Thyroid gland (tissue), 4 donors: ENCODE data around the gene KAZN.

Experiments used
- POLR2A ChIP-seq, 2 donors: fragments of 450-650 bp; IDR thresholded peaks; one replicate each; pipeline ENCODE4 v1.6.1; 2017; ENCODE audit warnings: antibody characterized with exemption in 2 of 2, mild to moderate bottlenecking in 2 of 2, moderate library complexity in 1 of 2
- TF ChIP-seq, protein P1 (sequence below), 6 experiments: fragments of 200-600 bp in 3 of 6; fragments of 450-650 bp in 3 of 6; sonication (generic) in 3 of 6; IDR thresholded peaks; one replicate each; pipeline ENCODE4 v1.5.1; 2016 to 2019; ENCODE audit warnings: antibody characterized with exemption in 6 of 6, mild to moderate bottlenecking in 2 of 6, inconsistent platforms in 1 of 6, moderate library complexity in 1 of 6

DNA sequence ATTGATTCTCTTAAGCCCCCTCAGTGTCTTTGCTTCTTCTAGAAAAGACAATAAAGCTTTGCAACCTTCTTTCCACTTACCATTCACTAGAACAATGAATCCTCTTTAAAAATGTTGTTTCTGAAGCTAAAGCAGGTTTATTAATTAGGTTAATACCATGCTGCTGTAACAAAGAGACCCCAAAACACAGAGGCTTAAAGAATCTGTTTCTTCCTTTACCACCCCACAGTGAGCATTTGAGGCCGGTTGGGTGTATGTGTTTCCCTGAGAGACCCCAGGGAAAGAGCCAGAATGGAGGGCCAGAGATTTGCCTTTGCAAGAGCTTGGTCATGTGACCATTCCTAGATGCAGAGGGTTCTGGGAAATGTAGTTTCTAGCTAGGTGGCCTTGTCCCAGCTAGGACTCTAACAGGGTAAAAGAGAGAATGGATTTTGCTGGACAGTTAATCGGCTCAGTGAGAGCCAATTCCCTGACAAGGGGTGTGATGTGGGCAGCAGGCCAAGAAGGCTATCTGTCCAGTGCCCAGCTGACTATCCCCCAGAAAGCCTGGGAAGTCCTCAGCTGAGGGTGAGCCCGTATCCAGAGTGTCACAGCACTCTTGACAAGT is 363.3 kb downstream of the KAZN start:
- TF ChIP-seq, protein P1, sequence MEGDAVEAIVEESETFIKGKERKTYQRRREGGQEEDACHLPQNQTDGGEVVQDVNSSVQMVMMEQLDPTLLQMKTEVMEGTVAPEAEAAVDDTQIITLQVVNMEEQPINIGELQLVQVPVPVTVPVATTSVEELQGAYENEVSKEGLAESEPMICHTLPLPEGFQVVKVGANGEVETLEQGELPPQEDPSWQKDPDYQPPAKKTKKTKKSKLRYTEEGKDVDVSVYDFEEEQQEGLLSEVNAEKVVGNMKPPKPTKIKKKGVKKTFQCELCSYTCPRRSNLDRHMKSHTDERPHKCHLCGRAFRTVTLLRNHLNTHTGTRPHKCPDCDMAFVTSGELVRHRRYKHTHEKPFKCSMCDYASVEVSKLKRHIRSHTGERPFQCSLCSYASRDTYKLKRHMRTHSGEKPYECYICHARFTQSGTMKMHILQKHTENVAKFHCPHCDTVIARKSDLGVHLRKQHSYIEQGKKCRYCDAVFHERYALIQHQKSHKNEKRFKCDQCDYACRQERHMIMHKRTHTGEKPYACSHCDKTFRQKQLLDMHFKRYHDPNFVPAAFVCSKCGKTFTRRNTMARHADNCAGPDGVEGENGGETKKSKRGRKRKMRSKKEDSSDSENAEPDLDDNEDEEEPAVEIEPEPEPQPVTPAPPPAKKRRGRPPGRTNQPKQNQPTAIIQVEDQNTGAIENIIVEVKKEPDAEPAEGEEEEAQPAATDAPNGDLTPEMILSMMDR (IDR thresholded peaks at IDR 0.05) = no peak
- no peak for TF ChIP-seq POLR2A (IDR thresholded peaks at IDR 0.05)
